Nephron (organoid): ENCODE results near the gene GBX2.
"Not testable (repeated sequence)": the region's sequence is repeated elsewhere in the genome, so short reads cannot be mapped to it uniquely, and the experiment has no call there.

Experiments
- H3K27ac Mint-ChIP-seq, 3 experiments: 2 replicates each; pipeline ENCODE4 v1.8.0; 2020; ENCODE audit warnings: mixed read lengths in 3 of 3, mild to moderate bottlenecking in 2 of 3, moderate library complexity in 1 of 3
- H3K27me3 Mint-ChIP-seq: 2 replicates; pipeline ENCODE4 v1.8.0; 2021; ENCODE audit warnings: low read depth, mild to moderate bottlenecking, moderate library complexity, mixed read lengths
- H3K36me3 Mint-ChIP-seq: 2 replicates; pipeline ENCODE4 v1.8.0; 2020; ENCODE audit warnings: low read depth, mixed read lengths
- H3K4me1 Mint-ChIP-seq: 2 replicates; pipeline ENCODE4 v1.8.0; 2020; ENCODE audit warnings: mixed read lengths
- H3K4me3 Mint-ChIP-seq, 3 experiments: 2 replicates each; pipeline ENCODE4 v1.8.0; 2020; ENCODE audit warnings: mild to moderate bottlenecking in 3 of 3, mixed read lengths in 3 of 3, moderate library complexity in 2 of 3
- H3K9me3 Mint-ChIP-seq: 2 replicates; pipeline ENCODE4 v1.8.0; 2020; ENCODE audit warnings: mixed read lengths
- CTCF ChIP-seq, 3 experiments: fragments of 200-600 bp; sonication (generic); IDR thresholded peaks; one replicate each; pipeline ENCODE4 v1.5.0; 2021; ENCODE audit warnings: antibody characterized with exemption in 3 of 3; ENCODE audit not compliant: unreplicated experiment in 3 of 3

Gene GBX2

DNA sequence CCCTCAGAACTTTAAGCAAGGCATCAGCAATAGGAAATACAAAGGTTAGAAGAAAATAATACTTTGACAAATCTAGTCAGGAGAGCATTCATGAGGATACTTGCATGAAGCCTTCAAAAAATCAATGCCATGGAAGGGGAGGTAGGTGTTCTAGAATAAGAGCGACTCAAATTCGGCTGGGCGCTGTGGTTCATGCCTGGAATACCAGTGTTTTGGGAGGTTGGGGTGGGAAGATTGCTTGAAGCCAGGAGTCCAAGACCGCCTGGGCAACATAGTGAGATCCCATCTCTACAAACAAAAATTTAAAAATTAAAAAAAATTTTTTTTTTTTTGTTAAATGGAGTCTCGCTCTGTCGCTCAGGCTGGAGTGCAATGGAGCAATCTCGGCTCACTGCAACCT lies 21.8 kb downstream of the GBX2 start:
- H3K4me1 Mint-ChIP-seq = no peaks in the 10 kb centered on the region
- no peak overlapping the region for H3K27ac Mint-ChIP-seq
- no peak overlapping the region for H3K4me3 Mint-ChIP-seq
- no peaks in the 10 kb centered on the region for H3K36me3 Mint-ChIP-seq
- peaks cover 6% of the 10 kb centered on the region for H3K9me3 Mint-ChIP-seq
- H3K27me3 Mint-ChIP-seq = peaks cover 26% of the 10 kb centered on the region
- no peak for TF ChIP-seq CTCF (IDR thresholded peaks at IDR 0.05; ENCODE audit: unreplicated experiment in 3 of 3)

GRCh38 chr2:236143811-236144210 lies 24.4 kb downstream of the GBX2 start:
- Mint-ChIP-seq H3K27ac (no peak overlapping the region), H3K9me3 (no peaks in the 10 kb centered on the region), H3K27me3 (peaks cover 28% of the 10 kb centered on the region), H3K36me3 (peaks cover 2% of the 10 kb centered on the region), H3K4me3 (no peak overlapping the region), H3K4me1 (no peaks in the 10 kb centered on the region)
- TF ChIP-seq CTCF (IDR thresholded peaks at IDR 0.05; ENCODE audit: unreplicated experiment in 3 of 3) = no peak

- peaks cover 25% of the 10 kb centered on the region for H3K27me3 Mint-ChIP-seq
- not testable (repeated sequence) for H3K27ac Mint-ChIP-seq
These were observed 26.6 kb downstream of the GBX2 start for GRCh38 chr2:236141616-236142015.

DNA sequence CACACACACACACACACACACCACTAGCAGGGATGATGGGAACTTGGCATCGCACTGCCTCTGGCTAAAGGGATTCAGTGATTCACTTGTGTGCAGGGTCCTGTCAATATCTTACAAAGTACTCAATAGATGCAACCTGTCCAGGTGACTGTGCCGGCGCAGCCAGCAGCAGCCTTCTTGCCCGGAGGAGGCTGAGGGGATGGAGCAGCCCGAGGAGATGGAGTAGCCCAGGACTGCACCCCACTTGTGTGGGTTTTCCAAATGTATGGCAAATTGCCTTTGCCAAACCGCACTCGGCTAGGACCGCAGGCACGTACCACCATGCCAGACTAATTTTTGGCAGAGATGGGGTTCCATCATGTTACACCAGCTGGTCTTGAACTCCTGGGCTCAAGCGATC lies 31.1 kb downstream of the GBX2 start:
- peaks cover 6% of the 10 kb centered on the region for H3K36me3 Mint-ChIP-seq
- H3K4me3 Mint-ChIP-seq = no peak overlapping the region
- peaks cover 10% of the 10 kb centered on the region for H3K27me3 Mint-ChIP-seq
- no peak for TF ChIP-seq CTCF (IDR thresholded peaks at IDR 0.05; ENCODE audit: unreplicated experiment in 3 of 3)
- H3K9me3 Mint-ChIP-seq = no peaks in the 10 kb centered on the region
- H3K4me1 Mint-ChIP-seq = no peaks in the 10 kb centered on the region
- H3K27ac Mint-ChIP-seq = no peak overlapping the region

More at GRCh38 chr2:236141616-236142015, 26.6 kb downstream of the GBX2 start:
- not testable (repeated sequence) for H3K9me3 Mint-ChIP-seq, H3K4me1 Mint-ChIP-seq, H3K36me3 Mint-ChIP-seq, H3K4me3 Mint-ChIP-seq

- Mint-ChIP-seq H3K27me3 (peaks cover 8% of the 10 kb centered on the region), H3K36me3 (peaks cover 6% of the 10 kb centered on the region), H3K9me3 (no peaks in the 10 kb centered on the region), H3K27ac (no peak overlapping the region), H3K4me1 (no peaks in the 10 kb centered on the region), H3K4me3 (no peak overlapping the region)
- TF ChIP-seq CTCF (IDR thresholded peaks at IDR 0.05; ENCODE audit: unreplicated experiment in 3 of 3) = no peak
These were observed 31.6 kb downstream of the GBX2 start for GRCh38 chr2:236136538-236136937.

- H3K27ac Mint-ChIP-seq = no peak overlapping the region
- peaks cover 3% of the 10 kb centered on the region for H3K36me3 Mint-ChIP-seq
- peaks cover 5% of the 10 kb centered on the region for H3K27me3 Mint-ChIP-seq
- no peak for TF ChIP-seq CTCF (IDR thresholded peaks at IDR 0.05; ENCODE audit: unreplicated experiment in 3 of 3)
- H3K9me3 Mint-ChIP-seq = no peaks in the 10 kb centered on the region
- no peaks in the 10 kb centered on the region for H3K4me1 Mint-ChIP-seq
- no peak overlapping the region for H3K4me3 Mint-ChIP-seq
These were observed 34.7 kb downstream of the GBX2 start for GRCh38 chr2:236133410-236134012.
